GM12878 (cell line): Measurements from ENCODE around the gene BCAS3. TPM values are rescaled to one million over a fixed set of nuclear protein-coding genes. Genes with fewer than 3 reads are reported as not detected.

ENCODE experiments used
- ATAC-seq: fragments of 200-7000 bp; cut with Tn5 transposase; 3 replicates; pipeline ENCODE4 v1.9.1; 2020; ENCODE audit warnings: mild to moderate bottlenecking, moderate library complexity
- BruUV-seq: library from RNA; stranded (reverse); fragments of 400-500 nt; replicated peaks from 2 replicates; lab custom pipeline; 2021; lab: Mats Ljungman, UMichigan
- CTCF ChIA-PET: fragments of 300-600 bp; sonication (Branson Sonifier 250); formaldehyde crosslinking; extraction: SDS; loops from one replicate; lab custom pipeline; 2021; ENCODE audit warnings: inconsistent platforms; lab: Yijun Ruan, JAX
- POLR2A ChIA-PET: fragments of 350-600 bp; formaldehyde crosslinking; extraction: SDS; loops from one replicate; lab custom pipeline; 2021; ENCODE audit warnings: inconsistent platforms; lab: Charles Lee
- RAD21 ChIA-PET: fragments of 300-600 bp; sonication (Branson Sonifier 250); formaldehyde crosslinking; loops from one replicate; lab custom pipeline; 2023; ENCODE audit warnings: antibody characterized with exemption; ENCODE audit not compliant: unreplicated experiment; lab: Charles Lee
- SMC1A ChIA-PET: fragments of 300-600 bp; sonication (Branson Sonifier 250); formaldehyde crosslinking; loops from one replicate; lab custom pipeline; 2023; ENCODE audit not compliant: unreplicated experiment, uncharacterized antibody; lab: Charles Lee
- DNase-seq: peaks from one replicate; pipeline ENCODE4 v3.0.0-alpha.2; 2011; ENCODE audit warnings: low read depth, low spot score
- FAIRE-seq: peaks from 3 replicates; lab custom pipeline; 2011; peaks lifted over from hg19 to GRCh38; lab: Jason Lieb, UNC
- H2AFZ ChIP-seq: 2 replicates; pipeline ENCODE4 v1.6.0; 2011; ENCODE audit warnings: low read depth, low read length, control low read depth; ENCODE audit not compliant: control insufficient read depth
- H3K27ac ChIP-seq: 2 replicates; pipeline ENCODE4 v1.5.1; 2011; ENCODE audit warnings: control low read depth; ENCODE audit not compliant: control insufficient read depth, insufficient read depth
- H3K27me3 ChIP-seq, 2 experiments: replicated peaks in 1 of 2; 2 replicates each; pipeline versions ENCODE4 v1.6.0 to v1.6.1; 2011; ENCODE audit warnings: low read length in 1 of 2; ENCODE audit not compliant: control insufficient read depth in 2 of 2, insufficient read depth in 2 of 2
- H3K36me3 ChIP-seq, 2 experiments: 2 replicates each; pipeline ENCODE4 v1.5.1; 2011; ENCODE audit warnings: low read length in 1 of 2; ENCODE audit not compliant: control insufficient read depth in 2 of 2, insufficient read depth in 2 of 2
- H3K4me1 ChIP-seq: 2 replicates; pipeline ENCODE4 v1.6.1; 2011; ENCODE audit warnings: mild to moderate bottlenecking, low read length, moderate library complexity, mixed read lengths; ENCODE audit not compliant: control insufficient read depth, insufficient read depth
- H3K4me2 ChIP-seq: 2 replicates; pipeline ENCODE4 v1.6.0; 2011; ENCODE audit warnings: control low read depth; ENCODE audit not compliant: control insufficient read depth, insufficient read depth
- H3K4me3 ChIP-seq: fragments of 200-600 bp; sonication (generic); 2 replicates; pipeline ENCODE4 v1.5.1; 2016
- H3K79me2 ChIP-seq: 2 replicates; pipeline ENCODE4 v1.6.0; 2011; ENCODE audit warnings: low read length; ENCODE audit not compliant: control insufficient read depth, insufficient read depth
- H3K9ac ChIP-seq: 2 replicates; pipeline ENCODE4 v1.8.0; 2011; ENCODE audit warnings: low read length, control low read depth, mixed read lengths; ENCODE audit not compliant: control insufficient read depth, insufficient read depth
- H3K9me3 ChIP-seq: replicated peaks from 3 replicates; pipeline ENCODE4 v1.5.1; 2011; ENCODE audit warnings: mild to moderate bottlenecking, low read length; ENCODE audit not compliant: control insufficient read depth, insufficient read depth
- H4K20me1 ChIP-seq: 2 replicates; pipeline ENCODE4 v1.6.0; 2011; ENCODE audit not compliant: control insufficient read depth, insufficient read depth
- CBFB ChIP-seq: IDR thresholded peaks from 2 replicates; pipeline ENCODE4 v1.6.1; 2016; ENCODE audit warnings: antibody characterized with exemption, low read depth
- ETV6 ChIP-seq, 2 experiments: fragments of 450-650 bp in 1 of 2; IDR thresholded peaks in 1 of 2; conservative IDR thresholded peaks in 1 of 2; 2 replicates each; pipeline ENCODE4 v1.6.1; 2014; ENCODE audit warnings: antibody characterized with exemption in 1 of 2, borderline replicate concordance in 1 of 2, low read depth in 1 of 2, mild to moderate bottlenecking in 1 of 2, moderate library complexity in 1 of 2
- POLR2A ChIP-seq: IDR thresholded peaks from 2 replicates; pipeline ENCODE4 v1.6.1; 2011; ENCODE audit warnings: low read depth, mild to moderate bottlenecking, low read length
- WGBS: methylation state at CpG from one replicate; pipeline ENCODE4 v1.1.6; 2016; ENCODE audit warnings: low lambda C conversion rate; ENCODE audit not compliant: insufficient replicate concordance, insufficient coverage; ENCODE audit errors: missing lambda C conversion rate; 5-methylcytosine and 5-hydroxymethylcytosine counted together
- in situ Hi-C: fragments of 300-500 bp; cut with MboI; formaldehyde crosslinking; loops from 9 replicates; pipeline ENCODE4 v1.14.3; 2018; ENCODE audit warnings: mixed read lengths
- intact Hi-C: fragments of 100-400 bp; cut with micrococcal nuclease; formaldehyde crosslinking; loops from one replicate; pipeline ENCODE4 v1.14.2; 2022; ENCODE audit not compliant: unreplicated experiment
- polyA plus RNA-seq, 11 experiments: library from polyadenylated mRNA; depleted of rRNA in 4 of 11; unstranded in 6 of 11; stranded (reverse) in 5 of 11; fragments of >200 nt; fragmentation: Nextera tagmentation in 4 of 11; fragmentation: Illumina TruSeq in 1 of 11; extraction: Ambion mirVana in 4 of 11; extraction: Trizol in 1 of 11; gene quantifications; 1 replicate in 1 of 11; 2 replicates in 10 of 11; pipeline versions ENCODE4 v1.2.1 to v1.2.3, GENCODE V29; 2011 to 2016; ENCODE audit warnings: inconsistent platforms in 2 of 11, missing spikeins in 2 of 11, low read depth in 1 of 11
- total RNA-seq, 4 experiments: library from RNA; depleted of rRNA in 3 of 4; stranded (reverse); fragments of >200 nt in 3 of 4; fragmentation: Illumina TruSeq in 1 of 4; extraction: Trizol in 1 of 4; gene quantifications; 2 replicates each; pipeline versions ENCODE4 v1.2.1 to v1.2.3, GENCODE V29; 2013 to 2021
- TF ChIP-seq, protein P1 (sequence below): fragments of 450-650 bp; IDR thresholded peaks from 2 replicates; pipeline ENCODE4 v1.6.1; 2017; ENCODE audit warnings: antibody characterized with exemption, mild to moderate bottlenecking, moderate library complexity
- TF ChIP-seq, protein P2 (sequence below): fragments of 150-350 bp; IDR thresholded peaks from 2 replicates; pipeline ENCODE4 v1.6.1; 2016; ENCODE audit warnings: low read depth, low read length
- TF ChIP-seq, protein P3 (sequence below): fragments of 450-650 bp; IDR thresholded peaks from 2 replicates; pipeline ENCODE4 v1.6.1; 2016; ENCODE audit warnings: mild to moderate bottlenecking, moderate library complexity, borderline replicate concordance
- TF ChIP-seq, protein P4 (sequence below): fragments of 450-650 bp; IDR thresholded peaks from 2 replicates; pipeline ENCODE4 v1.6.1; 2017; ENCODE audit warnings: mild to moderate bottlenecking, moderate library complexity

The BCAS3 gene
- total and polyA plus RNA-seq, 10 of the 15 experiments (the other 5 are each of a cell fraction or from before 2014, with no cell fraction given): 2.1 to 11.0 (median 6.6) TPM

DNA sequence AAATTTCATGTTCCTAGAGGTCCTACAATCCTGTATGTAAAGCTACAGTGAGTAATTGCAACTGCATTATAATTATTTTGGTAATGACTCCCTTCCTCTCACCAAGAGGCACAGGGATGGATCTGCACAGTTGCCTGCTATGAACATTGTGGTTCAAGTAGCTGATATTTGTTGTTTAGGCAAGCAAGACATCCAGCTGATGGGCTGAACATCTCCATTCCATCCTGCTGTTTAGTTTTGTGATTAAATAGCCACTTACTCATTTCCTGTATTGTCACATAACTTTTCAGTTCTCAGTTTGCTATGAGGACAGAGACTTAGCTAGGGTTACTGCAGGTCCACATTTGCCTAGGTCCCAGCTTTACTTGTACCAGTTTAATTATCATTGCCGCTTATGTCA is 540.8 kb downstream of the BCAS3 start (continued):
- TF ChIP-seq, protein P1, sequence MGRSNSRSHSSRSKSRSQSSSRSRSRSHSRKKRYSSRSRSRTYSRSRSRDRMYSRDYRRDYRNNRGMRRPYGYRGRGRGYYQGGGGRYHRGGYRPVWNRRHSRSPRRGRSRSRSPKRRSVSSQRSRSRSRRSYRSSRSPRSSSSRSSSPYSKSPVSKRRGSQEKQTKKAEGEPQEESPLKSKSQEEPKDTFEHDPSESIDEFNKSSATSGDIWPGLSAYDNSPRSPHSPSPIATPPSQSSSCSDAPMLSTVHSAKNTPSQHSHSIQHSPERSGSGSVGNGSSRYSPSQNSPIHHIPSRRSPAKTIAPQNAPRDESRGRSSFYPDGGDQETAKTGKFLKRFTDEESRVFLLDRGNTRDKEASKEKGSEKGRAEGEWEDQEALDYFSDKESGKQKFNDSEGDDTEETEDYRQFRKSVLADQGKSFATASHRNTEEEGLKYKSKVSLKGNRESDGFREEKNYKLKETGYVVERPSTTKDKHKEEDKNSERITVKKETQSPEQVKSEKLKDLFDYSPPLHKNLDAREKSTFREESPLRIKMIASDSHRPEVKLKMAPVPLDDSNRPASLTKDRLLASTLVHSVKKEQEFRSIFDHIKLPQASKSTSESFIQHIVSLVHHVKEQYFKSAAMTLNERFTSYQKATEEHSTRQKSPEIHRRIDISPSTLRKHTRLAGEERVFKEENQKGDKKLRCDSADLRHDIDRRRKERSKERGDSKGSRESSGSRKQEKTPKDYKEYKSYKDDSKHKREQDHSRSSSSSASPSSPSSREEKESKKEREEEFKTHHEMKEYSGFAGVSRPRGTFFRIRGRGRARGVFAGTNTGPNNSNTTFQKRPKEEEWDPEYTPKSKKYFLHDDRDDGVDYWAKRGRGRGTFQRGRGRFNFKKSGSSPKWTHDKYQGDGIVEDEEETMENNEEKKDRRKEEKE: no peak
- TF ChIP-seq, protein P2, sequence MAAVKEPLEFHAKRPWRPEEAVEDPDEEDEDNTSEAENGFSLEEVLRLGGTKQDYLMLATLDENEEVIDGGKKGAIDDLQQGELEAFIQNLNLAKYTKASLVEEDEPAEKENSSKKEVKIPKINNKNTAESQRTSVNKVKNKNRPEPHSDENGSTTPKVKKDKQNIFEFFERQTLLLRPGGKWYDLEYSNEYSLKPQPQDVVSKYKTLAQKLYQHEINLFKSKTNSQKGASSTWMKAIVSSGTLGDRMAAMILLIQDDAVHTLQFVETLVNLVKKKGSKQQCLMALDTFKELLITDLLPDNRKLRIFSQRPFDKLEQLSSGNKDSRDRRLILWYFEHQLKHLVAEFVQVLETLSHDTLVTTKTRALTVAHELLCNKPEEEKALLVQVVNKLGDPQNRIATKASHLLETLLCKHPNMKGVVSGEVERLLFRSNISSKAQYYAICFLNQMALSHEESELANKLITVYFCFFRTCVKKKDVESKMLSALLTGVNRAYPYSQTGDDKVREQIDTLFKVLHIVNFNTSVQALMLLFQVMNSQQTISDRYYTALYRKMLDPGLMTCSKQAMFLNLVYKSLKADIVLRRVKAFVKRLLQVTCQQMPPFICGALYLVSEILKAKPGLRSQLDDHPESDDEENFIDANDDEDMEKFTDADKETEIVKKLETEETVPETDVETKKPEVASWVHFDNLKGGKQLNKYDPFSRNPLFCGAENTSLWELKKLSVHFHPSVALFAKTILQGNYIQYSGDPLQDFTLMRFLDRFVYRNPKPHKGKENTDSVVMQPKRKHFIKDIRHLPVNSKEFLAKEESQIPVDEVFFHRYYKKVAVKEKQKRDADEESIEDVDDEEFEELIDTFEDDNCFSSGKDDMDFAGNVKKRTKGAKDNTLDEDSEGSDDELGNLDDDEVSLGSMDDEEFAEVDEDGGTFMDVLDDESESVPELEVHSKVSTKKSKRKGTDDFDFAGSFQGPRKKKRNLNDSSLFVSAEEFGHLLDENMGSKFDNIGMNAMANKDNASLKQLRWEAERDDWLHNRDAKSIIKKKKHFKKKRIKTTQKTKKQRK: no peak

DNA sequence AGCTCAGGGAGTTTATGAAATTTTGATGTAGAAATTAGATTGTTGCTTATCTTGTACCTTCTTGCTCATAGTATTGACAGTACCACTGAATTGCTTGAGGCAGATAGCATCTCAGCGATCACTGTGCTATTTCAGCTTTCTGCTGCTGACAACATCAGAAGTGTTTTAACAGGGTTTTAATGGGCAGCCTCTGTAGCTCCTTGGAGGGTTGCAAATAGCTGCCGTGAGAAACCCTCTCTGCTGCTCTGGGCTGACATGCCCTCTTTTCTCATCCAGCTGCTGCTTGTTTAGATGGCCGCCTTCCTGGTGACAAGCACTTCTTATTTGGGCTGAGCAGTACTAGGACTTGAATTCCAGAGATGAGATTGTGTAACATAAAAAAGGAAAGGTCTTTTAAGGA is 541.8 kb downstream of the BCAS3 start:
- POLR2A ChIA-PET: no interaction called here
- CTCF ChIA-PET: no interaction called here
- Histone ChIP-seq H3K79me2 (no peaks in the 10 kb centered on the region), H4K20me1 (no peaks in the 10 kb centered on the region), H2AFZ (no peak overlapping the region), H3K36me3 (no peaks in the 10 kb centered on the region), H3K27ac (no peak overlapping the region), H3K9me3 (no peaks in the 10 kb centered on the region), H3K4me3 (no peak overlapping the region), H3K9ac (no peak overlapping the region), H3K4me1 (no peaks in the 10 kb centered on the region; the same call in 1 of the 2 replicates), H3K27me3 (no peaks in the 10 kb centered on the region), H3K4me2 (no peak overlapping the region)
- intact Hi-C loops: no loop called here
- no peak for FAIRE-seq
- DNase-seq: no peak
- SMC1A ChIA-PET: interaction anchor here (2.2 kb wide), 1 partner anchor 9 kb away, joined by 4 read pairs; no protein-coding TSS in a partner anchor
- in situ Hi-C loops: no loop called here
- WGBS: 83% methylated on average over 3 of the region's 3 CpGs
- ATAC-seq: no peak
- BruUV-seq: no TSS peak
- RAD21 ChIA-PET: no interaction called here
- TF ChIP-seq, protein P3, sequence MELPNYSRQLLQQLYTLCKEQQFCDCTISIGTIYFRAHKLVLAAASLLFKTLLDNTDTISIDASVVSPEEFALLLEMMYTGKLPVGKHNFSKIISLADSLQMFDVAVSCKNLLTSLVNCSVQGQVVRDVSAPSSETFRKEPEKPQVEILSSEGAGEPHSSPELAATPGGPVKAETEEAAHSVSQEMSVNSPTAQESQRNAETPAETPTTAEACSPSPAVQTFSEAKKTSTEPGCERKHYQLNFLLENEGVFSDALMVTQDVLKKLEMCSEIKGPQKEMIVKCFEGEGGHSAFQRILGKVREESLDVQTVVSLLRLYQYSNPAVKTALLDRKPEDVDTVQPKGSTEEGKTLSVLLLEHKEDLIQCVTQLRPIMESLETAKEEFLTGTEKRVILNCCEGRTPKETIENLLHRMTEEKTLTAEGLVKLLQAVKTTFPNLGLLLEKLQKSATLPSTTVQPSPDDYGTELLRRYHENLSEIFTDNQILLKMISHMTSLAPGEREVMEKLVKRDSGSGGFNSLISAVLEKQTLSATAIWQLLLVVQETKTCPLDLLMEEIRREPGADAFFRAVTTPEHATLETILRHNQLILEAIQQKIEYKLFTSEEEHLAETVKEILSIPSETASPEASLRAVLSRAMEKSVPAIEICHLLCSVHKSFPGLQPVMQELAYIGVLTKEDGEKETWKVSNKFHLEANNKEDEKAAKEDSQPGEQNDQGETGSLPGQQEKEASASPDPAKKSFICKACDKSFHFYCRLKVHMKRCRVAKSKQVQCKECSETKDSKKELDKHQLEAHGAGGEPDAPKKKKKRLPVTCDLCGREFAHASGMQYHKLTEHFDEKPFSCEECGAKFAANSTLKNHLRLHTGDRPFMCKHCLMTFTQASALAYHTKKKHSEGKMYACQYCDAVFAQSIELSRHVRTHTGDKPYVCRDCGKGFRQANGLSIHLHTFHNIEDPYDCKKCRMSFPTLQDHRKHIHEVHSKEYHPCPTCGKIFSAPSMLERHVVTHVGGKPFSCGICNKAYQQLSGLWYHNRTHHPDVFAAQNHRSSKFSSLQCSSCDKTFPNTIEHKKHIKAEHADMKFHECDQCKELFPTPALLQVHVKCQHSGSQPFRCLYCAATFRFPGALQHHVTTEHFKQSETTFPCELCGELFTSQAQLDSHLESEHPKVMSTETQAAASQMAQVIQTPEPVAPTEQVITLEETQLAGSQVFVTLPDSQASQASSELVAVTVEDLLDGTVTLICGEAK: no peak
- TF ChIP-seq CBFB (no peak), ETV6 (conservative IDR thresholded peaks at IDR 0.05 in 1 of 2, IDR thresholded peaks at IDR 0.05 in 1 of 2; ENCODE audit: borderline replicate concordance in 1 of 2, low read depth in 1 of 2) (peak in 1 of 2 experiments; percentile 92; a peak in 2 of 4 replicates), POLR2A (no peak)
- TF ChIP-seq, protein P4, sequence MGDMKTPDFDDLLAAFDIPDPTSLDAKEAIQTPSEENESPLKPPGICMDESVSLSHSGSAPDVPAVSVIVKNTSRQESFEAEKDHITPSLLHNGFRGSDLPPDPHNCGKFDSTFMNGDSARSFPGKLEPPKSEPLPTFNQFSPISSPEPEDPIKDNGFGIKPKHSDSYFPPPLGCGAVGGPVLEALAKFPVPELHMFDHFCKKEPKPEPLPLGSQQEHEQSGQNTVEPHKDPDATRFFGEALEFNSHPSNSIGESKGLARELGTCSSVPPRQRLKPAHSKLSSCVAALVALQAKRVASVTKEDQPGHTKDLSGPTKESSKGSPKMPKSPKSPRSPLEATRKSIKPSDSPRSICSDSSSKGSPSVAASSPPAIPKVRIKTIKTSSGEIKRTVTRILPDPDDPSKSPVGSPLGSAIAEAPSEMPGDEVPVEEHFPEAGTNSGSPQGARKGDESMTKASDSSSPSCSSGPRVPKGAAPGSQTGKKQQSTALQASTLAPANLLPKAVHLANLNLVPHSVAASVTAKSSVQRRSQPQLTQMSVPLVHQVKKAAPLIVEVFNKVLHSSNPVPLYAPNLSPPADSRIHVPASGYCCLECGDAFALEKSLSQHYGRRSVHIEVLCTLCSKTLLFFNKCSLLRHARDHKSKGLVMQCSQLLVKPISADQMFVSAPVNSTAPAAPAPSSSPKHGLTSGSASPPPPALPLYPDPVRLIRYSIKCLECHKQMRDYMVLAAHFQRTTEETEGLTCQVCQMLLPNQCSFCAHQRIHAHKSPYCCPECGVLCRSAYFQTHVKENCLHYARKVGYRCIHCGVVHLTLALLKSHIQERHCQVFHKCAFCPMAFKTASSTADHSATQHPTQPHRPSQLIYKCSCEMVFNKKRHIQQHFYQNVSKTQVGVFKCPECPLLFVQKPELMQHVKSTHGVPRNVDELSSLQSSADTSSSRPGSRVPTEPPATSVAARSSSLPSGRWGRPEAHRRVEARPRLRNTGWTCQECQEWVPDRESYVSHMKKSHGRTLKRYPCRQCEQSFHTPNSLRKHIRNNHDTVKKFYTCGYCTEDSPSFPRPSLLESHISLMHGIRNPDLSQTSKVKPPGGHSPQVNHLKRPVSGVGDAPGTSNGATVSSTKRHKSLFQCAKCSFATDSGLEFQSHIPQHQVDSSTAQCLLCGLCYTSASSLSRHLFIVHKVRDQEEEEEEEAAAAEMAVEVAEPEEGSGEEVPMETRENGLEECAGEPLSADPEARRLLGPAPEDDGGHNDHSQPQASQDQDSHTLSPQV: no peak
